ENCODE data around the gene ANO1. TPM values are rescaled to one million over a fixed set of nuclear protein-coding genes. Genes with fewer than 3 reads are reported as not detected.

Gene ANO1
- total RNA-seq, 1 experiment from 2014 or later: 41.7 TPM

- ChIA-PET RAD21 (ENCODE audit: low non-redundant PET in 1 of 2, low total read pairs in 2 of 2, uncharacterized antibody in 2 of 2, unreplicated experiment in 2 of 2) (no interaction called here), POLR2A (no interaction called here)
Measured at GRCh38 chr11:70055444-70055843, 22.7 kb upstream of the ANO1 start.

More at GRCh38 chr11:70055444-70055843, 22.7 kb upstream of the ANO1 start:
- no peaks in the 10 kb centered on the region for H3K9me3 ChIP-seq (ENCODE audit: control insufficient read depth in 1 of 2, insufficient read depth in 1 of 2, low read depth in 1 of 2, low read length in 2 of 2)
- no peak overlapping the region for H3K4me2 ChIP-seq (ENCODE audit: low read length)
- H3K4me1 ChIP-seq (ENCODE audit: control insufficient read depth in 1 of 2, insufficient read depth in 2 of 2, low read length in 2 of 2): peaks cover 4 to 8% of the 10 kb centered on the region in 2 experiments; a peak in 2 of 4 replicates
- CTCF ChIA-PET: no interaction called here
- no peak overlapping the region for H3K9ac ChIP-seq (ENCODE audit: low read length)
- no peaks in the 10 kb centered on the region for H4K20me1 ChIP-seq (ENCODE audit: insufficient read depth)
- no peak for DNase-seq (ENCODE audit: low read depth, low spot score)
- H3K4me3 ChIP-seq (replicated peaks in 1 of 2; ENCODE audit: low read depth in 1 of 2, low read length in 2 of 2): no peak overlapping the region
- H3K27me3 ChIP-seq (ENCODE audit: insufficient read depth, low read length): no peaks in the 10 kb centered on the region
- no peaks in the 10 kb centered on the region for H3K9me2 ChIP-seq (ENCODE audit: insufficient read depth)
- H3K79me2 ChIP-seq (ENCODE audit: insufficient read depth, low read length): no peaks in the 10 kb centered on the region
- H3K36me3 ChIP-seq (ENCODE audit: control insufficient read depth in 1 of 2, insufficient read depth in 2 of 2, low read length in 2 of 2): no peaks in the 10 kb centered on the region
- H3K27ac ChIP-seq (ENCODE audit: low read depth, low read length): no peak overlapping the region
- TF ChIP-seq POLR2A (IDR thresholded peaks at IDR 0.05; ENCODE audit: borderline replicate concordance, extremely low read depth, insufficient read depth, insufficient read length): no peak
- TF ChIP-seq CEBPB (IDR thresholded peaks at IDR 0.05; ENCODE audit: low read depth): no peak
- no peak for TF ChIP-seq EGR1 (IDR thresholded peaks at IDR 0.05; ENCODE audit: low read depth)
- no peak for TF ChIP-seq SRF (IDR thresholded peaks at IDR 0.05; ENCODE audit: low read depth)
- TF ChIP-seq EZH2 (IDR thresholded peaks at IDR 0.05): no peak
- no peak for TF ChIP-seq TCF7L2 (IDR thresholded peaks at IDR 0.05; ENCODE audit: borderline replicate concordance, extremely low read depth, insufficient read depth, insufficient read length)
- TF ChIP-seq EZH2phosphoT487 (IDR thresholded peaks at IDR 0.05; ENCODE audit: borderline replicate concordance): no peak
- no peak for TF ChIP-seq RAD21 (IDR thresholded peaks at IDR 0.05; ENCODE audit: low read depth)
- TF ChIP-seq ZBTB33 (IDR thresholded peaks at IDR 0.05; ENCODE audit: extremely low read depth, insufficient replicate concordance, low read length): no peak
- TF ChIP-seq, protein P1, sequence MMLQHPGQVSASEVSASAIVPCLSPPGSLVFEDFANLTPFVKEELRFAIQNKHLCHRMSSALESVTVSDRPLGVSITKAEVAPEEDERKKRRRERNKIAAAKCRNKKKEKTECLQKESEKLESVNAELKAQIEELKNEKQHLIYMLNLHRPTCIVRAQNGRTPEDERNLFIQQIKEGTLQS (IDR thresholded peaks at IDR 0.05): no peak
- no peak for TF ChIP-seq CBX3 (IDR thresholded peaks at IDR 0.05; ENCODE audit: low read depth)
- no peak for TF ChIP-seq FOSL1 (IDR thresholded peaks at IDR 0.05; ENCODE audit: low read depth)
- no peak for TF ChIP-seq JUND (IDR thresholded peaks at IDR 0.05)
- TF ChIP-seq REST (IDR thresholded peaks at IDR 0.05; ENCODE audit: low read depth): no peak
- TF ChIP-seq SP1 (IDR thresholded peaks at IDR 0.05; ENCODE audit: low read depth): no peak
- TF ChIP-seq YY1 (IDR thresholded peaks at IDR 0.05; ENCODE audit: extremely low read depth, insufficient replicate concordance, low read depth, low read length): no peak
- no peak for TF ChIP-seq SIN3A (IDR thresholded peaks at IDR 0.05; ENCODE audit: low read depth)
- TF ChIP-seq CTCF (IDR thresholded peaks at IDR 0.05 in 2 of 3, conservative IDR thresholded peaks at IDR 0.05 in 1 of 3; ENCODE audit: borderline replicate concordance in 1 of 3, insufficient read depth in 1 of 3, low read depth in 2 of 3, low read length in 2 of 3): no peak
- no peak for ATAC-seq
- BruUV-seq (replicated peaks): no TSS peak
- intact Hi-C loops (cut with micrococcal nuclease): no loop called here
- H2AFZ ChIP-seq (ENCODE audit: low read depth, low read length, poor library complexity, severe bottlenecking): no peak overlapping the region

Measured in HCT116 (cell line).